NCI-H2227 (cell line): Measurements from ENCODE around the gene CHCT1.

Experiments used
- DNase-seq: peaks from one replicate; lab custom pipeline; 2025; ENCODE audit not compliant: unreplicated experiment; lab: John Stamatoyannopoulos, UW

The CHCT1 gene

DNA sequence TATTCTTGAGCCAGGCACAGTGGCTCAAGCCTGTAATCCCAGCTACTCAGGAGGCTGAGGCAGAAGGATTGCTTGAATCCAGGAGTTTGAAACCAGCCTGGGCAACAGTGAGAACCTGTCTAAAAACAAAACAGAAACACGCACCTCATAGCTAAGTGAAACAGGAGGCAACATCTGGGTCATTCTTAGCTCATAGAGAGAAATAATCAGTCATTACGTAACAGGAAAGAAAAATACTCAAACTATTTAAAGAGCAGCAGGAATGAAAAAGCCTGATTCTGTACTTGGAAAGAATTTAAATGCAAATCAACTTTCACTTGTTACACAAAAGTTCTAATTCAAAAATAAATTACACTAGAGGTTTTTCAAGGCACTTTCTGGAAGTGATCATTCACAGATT lies 17.2 kb downstream of the CHCT1 start:
- no peak for DNase-seq

DNA sequence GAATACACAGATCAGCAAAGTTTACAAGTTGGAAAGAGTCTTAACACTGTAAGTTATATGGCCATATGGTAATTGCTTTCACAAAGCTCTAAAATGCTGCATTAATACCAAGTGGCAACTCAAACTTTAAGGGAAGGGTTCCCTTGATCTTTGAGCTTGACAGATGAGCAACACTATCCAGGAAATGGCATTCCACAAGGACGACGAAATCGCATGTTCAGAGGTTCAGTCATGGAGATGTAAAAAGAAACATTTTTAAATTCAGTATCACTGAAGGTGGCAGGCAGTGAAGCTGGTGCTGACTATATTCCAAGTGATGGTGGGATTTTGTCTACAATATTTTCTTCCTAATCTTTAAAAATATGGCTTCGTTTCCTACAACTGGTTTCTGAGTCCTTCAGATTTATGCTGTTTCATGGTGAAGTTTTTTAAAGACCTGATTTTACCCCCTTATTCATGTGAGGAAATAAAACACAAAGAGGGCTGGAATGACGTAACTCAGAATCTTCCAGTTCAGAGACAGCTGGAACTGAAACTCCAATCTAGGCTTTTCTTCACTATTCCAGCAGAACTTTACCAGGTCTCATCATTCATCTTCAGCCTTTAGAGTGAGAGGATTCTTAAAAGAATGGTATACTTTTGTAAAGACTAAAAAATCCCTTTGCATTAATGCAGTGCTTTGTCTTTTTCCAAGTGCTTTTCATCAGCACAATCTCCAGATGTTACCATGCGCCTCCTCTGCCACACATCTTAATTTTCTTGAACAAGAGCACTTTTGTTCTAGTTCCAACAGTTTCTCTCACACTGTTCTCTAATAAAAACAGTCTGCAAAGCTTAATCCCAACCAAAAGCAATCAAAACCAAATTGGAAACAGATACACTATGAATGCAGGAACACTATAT lies 20.2 kb downstream of the CHCT1 start:
- no peak for DNase-seq

DNA sequence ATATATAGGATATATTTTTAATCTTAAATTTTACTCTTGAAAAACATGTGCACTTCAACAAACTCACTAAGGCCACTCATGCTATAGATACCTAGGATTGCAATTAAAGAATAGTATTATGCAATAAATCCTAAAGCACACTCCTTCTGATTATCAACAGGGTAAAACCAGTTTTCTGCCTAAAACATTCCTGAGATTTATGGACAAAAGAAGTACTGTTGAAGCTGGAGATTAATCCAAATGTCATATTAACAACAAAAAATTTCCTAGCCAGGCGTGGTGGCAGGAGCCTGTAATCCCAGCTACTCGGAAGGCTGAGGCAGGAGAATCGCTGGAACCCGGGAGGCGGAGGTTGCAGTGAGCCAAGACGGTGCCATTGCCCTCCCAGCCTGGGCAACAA lies 21.4 kb downstream of the CHCT1 start:
- no peak for DNase-seq

DNA sequence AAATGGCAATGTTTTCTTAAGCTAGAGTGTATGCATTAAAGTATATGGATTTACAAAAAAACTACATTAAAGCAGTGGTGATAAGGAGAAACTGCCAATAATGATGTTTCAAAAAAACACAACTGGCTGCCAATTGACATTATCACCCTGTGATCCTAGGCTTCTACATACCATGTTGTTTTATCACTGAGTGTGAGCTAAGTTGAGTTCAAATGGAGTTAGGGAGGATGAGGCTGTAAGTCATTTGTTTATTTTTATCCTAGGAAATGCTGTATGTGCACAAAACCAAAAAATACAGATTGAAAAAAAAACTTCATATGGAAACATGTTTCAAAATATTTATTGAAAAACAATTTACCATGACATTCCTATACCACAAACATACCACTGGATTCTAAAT lies 22.9 kb downstream of the CHCT1 start:
- DNase-seq, result no peak

DNA sequence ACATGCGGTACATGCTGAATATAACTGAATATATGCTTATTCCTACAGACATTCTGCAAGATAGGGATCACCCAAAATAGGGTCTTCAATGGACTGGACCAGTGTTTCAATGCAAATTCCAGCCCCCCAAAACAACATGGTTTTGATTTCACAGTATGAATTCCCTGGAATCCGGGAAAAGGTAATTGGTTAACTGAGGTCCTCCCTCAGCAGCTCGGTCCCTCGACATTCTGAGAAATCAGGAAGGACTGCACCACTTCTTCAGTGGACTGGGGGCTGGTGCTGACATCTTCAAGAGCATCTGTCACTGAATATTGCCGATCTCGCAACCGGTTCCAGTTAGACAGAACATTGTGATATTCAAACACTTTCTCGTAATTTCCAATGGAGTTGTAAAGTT lies 25.1 kb downstream of the CHCT1 start:
- DNase-seq, result no peak

DNA sequence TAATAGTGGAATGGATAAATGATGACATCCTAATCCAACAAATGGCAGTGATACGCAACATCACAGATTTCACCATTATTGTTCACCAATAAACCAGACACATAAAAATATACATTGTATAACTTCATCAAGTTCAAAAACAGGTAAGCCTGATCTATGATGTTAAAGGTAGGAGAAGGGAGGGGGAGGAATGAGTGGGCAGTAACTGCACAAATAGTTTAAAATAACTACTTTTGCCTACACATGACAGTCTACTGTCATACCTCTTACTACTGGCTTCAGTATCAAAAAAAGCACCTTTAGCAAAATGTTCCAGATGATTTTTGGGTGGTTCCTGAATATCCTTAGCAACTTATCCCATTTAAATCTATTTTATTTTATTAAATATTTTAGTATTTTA lies 28.8 kb downstream of the CHCT1 start:
- no peak for DNase-seq

DNA sequence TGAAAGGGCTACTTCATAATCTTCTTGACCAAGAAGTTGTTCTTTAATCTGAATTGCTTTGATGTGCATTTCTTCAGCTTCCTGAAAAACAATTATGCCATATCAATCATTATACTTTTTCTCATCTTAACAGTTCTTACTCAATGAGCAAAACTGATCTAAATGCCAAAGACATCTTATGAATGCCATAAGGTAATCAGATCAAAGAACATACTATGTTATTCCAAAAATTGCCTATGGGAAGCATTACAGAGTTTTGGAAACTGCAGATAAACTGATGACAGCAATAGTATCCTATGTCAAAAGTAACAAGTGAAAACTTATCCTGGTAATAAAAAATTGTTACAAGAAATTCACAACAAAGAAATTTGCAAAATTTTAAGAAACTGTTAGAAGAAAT lies 29.7 kb downstream of the CHCT1 start:
- no peak for DNase-seq

DNA sequence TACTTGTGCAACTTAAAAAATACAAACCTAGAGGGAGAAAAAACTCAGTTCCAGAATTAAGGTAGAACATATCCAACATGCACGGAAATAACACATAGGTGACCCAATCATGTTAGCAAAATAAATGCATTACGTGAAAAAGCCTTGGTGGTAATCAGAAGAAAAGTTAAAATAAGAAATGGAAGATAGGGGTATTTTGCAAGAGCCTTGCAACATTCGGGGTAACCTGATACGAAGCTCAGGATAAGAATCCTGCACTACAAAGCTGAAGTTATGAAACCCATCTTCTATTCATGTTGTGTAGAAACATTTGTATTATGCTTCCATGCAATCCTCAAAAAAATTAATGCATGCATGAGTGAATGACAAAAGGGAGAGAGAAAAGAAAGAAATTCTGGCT lies 33.1 kb downstream of the CHCT1 start:
- no peak for DNase-seq

DNA sequence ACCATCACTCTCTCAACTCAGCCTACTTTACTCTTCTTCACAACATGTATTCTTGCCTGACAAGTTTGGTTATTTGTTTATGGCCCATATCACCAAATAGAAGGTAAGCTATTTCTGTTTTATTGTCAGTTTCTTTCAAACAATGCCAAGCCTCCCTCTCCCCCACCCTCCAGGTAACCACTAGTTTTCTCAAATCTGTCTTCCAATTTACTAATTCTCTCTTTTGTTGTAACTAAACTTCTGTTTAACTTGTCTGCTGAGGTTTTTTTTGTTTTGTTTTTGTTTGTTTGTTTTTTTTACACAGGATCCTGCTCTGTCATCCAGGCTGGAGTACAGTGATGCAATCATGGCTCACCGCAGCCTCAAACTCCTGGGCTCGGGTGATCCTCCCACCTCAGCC lies 34.9 kb downstream of the CHCT1 start:
- no peak for DNase-seq

DNA sequence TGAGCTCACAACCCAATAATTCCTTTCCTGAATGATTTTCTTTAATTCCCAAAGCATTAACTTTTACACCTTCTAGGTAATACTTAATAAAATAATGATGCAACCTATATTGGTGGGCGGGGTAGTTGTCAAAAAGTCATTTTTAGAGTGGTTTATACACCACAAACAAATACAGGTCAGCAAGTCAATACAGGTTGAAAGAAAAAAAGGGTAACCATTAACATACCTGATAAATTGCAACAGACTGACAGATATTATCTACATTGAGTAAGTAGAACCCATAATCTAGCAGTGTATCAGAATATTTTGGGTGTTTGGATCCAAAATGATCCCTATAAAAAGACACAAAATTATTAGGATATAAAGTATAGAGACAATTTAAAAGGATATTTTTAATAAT lies 39.3 kb downstream of the CHCT1 start:
- no peak for DNase-seq

DNA sequence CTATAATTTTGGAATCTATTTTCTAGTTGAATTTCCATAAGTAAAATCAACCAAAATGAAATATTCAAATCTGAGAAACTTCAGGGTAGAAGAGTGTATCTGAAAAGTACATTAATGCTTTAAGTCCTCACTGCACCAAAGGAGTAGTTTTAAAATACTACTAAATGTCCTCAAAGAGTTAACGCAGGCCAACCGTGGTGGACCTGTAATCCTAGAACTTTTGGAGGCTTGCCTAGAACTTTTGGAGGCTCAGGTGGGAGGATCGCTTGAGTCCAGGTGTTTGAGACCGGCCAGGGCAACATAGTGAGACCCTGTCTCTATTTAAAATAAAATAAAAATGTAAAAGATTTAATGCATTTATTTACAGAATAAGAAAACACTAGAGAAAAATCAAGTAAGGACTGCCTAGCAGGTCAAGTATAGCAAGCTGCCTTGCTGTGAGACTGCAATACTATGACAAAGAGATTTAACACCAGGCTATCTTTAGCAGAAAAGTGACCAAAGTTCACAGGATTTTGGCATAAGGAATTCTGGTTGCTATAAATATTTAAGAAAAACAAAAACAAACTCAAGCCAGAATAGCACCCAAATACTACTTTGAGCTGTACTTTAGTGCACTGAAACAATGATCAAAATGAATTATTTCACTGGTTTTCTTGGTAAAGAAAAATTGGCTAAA lies 41.0 kb downstream of the CHCT1 start:
- DNase-seq, result no peak

DNA sequence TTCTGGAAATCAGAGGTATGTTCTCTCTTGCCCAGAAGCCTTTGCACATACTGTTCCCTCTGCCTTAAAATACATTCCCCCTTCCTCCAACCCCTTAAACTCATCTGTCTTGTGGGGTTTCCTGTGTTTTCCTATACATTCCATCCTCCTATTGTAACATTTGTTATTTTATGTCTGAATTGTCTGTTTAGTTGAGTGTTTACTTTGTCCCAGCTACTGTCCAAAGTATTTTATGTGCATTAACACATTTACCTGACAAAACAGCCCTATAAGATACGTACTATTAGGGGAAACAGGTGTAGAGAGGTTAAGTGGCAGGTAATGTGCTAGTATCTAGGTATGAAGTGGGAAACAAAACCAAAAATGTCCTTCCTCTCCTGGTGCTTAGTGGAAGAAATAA lies 42.1 kb downstream of the CHCT1 start:
- DNase-seq, result no peak

DNA sequence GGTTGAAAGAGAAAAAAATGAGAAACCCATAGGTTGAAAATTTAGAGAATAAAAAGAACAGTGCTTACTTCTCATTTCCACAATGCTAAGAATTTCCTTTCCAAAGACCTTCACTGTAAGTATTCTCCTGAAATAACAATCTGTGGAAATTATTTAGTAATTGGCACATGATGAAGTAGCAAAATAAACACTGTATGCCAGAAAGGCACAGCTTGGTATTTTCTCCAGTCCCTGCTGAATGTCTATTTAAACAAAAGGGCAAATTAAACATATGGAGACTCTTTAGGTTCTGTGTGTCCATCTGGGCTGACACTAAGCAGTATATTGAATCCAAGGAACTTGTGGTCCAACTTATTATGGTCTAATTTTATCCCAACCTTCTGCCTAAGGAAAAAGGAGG lies 46.1 kb downstream of the CHCT1 start:
- DNase-seq, result no peak

DNA sequence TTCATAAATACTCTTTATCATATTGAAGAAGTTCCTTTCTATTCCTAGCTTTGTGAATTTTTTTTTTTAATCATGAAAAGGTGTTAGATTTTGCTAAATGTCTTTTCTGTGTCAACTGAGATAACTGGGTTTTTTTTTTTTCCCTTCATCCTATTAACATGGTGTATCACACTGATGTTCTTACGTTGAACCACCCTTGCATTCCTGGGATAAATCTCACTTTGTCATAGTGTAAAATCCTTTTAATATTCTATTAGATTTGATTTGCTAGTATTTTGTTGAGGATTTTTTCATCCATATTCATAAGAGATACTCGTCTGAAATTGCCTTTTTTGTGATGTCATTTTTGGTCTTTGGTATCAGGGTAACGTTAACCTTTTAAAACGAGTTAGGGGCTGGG lies 49.2 kb downstream of the CHCT1 start:
- no peak for DNase-seq

DNA sequence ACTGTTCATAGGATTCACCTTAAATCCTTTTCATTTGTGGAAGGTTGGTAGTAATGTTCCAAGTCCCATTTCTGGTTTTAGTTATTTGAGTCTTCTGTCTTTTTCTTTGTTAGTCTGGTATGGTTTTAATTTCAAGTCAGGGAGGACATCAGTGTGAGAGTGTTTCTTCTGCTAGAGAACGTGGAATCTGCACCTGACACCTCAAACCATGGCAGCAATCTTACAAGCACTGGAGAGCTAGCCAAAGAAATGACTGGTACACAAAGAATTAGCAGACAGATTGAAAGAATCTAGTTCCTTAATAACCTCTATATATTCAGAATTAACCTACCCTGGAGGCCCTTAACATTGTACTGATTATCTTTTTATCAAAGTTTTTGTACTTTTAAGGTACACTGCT lies 50.2 kb downstream of the CHCT1 start:
- no peak for DNase-seq

DNA sequence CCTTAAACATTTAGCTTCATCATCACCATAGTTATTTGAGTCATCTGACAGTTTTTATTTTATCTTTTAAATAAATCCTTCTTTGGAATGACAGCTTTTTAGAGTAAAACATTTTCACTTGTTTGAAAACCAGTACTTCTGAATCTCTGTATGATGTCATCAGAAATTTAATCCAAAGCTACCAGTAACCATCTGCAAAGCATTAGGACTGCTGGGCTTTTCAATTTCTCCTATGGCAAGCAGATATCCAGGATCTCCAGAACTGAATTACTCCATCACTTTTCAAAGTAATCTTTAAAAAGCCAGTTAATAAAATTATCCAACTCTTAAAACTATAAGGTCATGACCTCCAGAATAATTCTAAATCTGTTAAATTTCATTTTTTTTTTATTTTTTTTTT lies 51.5 kb downstream of the CHCT1 start:
- no peak for DNase-seq
